HCT116 (cell line): Measurements from ENCODE around the gene DHRS2. TPM values are rescaled to one million over a fixed set of nuclear protein-coding genes. Genes with fewer than 3 reads are reported as not detected.

Source experiments
- ATAC-seq: fragments of 200-7000 bp; cut with Tn5 transposase; 2 replicates; pipeline ENCODE4 v1.9.1; 2020; ENCODE audit warnings: mild to moderate bottlenecking, moderate library complexity
- BruUV-seq: library from RNA; stranded (reverse); fragments of 400-500 nt; replicated peaks from 2 replicates; lab custom pipeline; 2021; lab: Mats Ljungman, UMichigan
- CTCF ChIA-PET: fragments of 300-600 bp; sonication (Branson Sonifier 250); formaldehyde crosslinking; loops from one replicate; lab custom pipeline; 2021; ENCODE audit warnings: antibody characterized with exemption; lab: Charles Lee
- POLR2A ChIA-PET: fragments of 300-600, 350-600 bp; sonication (Branson Sonifier 250); formaldehyde crosslinking; loops from one replicate; lab custom pipeline; 2021; ENCODE audit warnings: antibody characterized with exemption; lab: Charles Lee
- RAD21 ChIA-PET, 2 experiments: fragments of 300-600 bp; sonication (Branson Sonifier 250); formaldehyde crosslinking; loops; one replicate each; lab custom pipeline; 2023; ENCODE audit warnings: low total read pairs in 2 of 2; ENCODE audit not compliant: uncharacterized antibody in 2 of 2, unreplicated experiment in 2 of 2, low non-redundant PET in 1 of 2; lab: Charles Lee
- DNase-seq: peaks from one replicate; pipeline ENCODE4 v3.0.0-alpha.2; 2010; ENCODE audit warnings: low read depth, low spot score
- H2AFZ ChIP-seq: fragments of 200-600 bp; shearing (Covaris generic), sonication (generic); 2 replicates; pipeline ENCODE4 v1.6.1; 2017; ENCODE audit warnings: low read depth, mixed run types, mixed read lengths, antibody characterized with exemption, low read length; ENCODE audit not compliant: poor library complexity, severe bottlenecking
- H3K27ac ChIP-seq: 2 replicates; pipeline ENCODE4 v1.5.1; 2012; ENCODE audit warnings: low read depth, low read length
- H3K27me3 ChIP-seq: fragments of 200-600 bp; sonication (generic); 2 replicates; pipeline ENCODE4 v1.6.1; 2016; ENCODE audit warnings: mixed run types, low read length, mixed read lengths; ENCODE audit not compliant: insufficient read depth
- H3K36me3 ChIP-seq, 2 experiments: fragments of 200-500 bp in 1 of 2; fragments of 200-600 bp in 1 of 2; sonication (Bioruptor generic) in 1 of 2; sonication (generic) in 1 of 2; 2 replicates each; pipeline versions ENCODE4 v1.5.1 to v1.6.1; 2014 to 2016; ENCODE audit warnings: low read length in 2 of 2, inconsistent platforms in 1 of 2, mixed read lengths in 1 of 2, mixed run types in 1 of 2; ENCODE audit not compliant: insufficient read depth in 2 of 2, control insufficient read depth in 1 of 2
- H3K4me1 ChIP-seq, 2 experiments: fragments of 200-600 bp in 1 of 2; sonication (generic) in 1 of 2; 2 replicates each; pipeline versions ENCODE4 v1.5.1 to v1.6.1; 2012 to 2017; ENCODE audit warnings: low read length in 2 of 2, inconsistent platforms in 1 of 2, mild to moderate bottlenecking in 1 of 2, mixed read lengths in 1 of 2, mixed run types in 1 of 2, moderate library complexity in 1 of 2; ENCODE audit not compliant: insufficient read depth in 2 of 2, control insufficient read depth in 1 of 2
- H3K4me2 ChIP-seq: fragments of 200-600 bp; sonication (generic); 2 replicates; pipeline ENCODE4 v1.6.1; 2017; ENCODE audit warnings: mixed run types, low read length, mixed read lengths
- H3K4me3 ChIP-seq, 2 experiments: fragments of 200-600 bp in 1 of 2; sonication (generic) in 1 of 2; replicated peaks in 1 of 2; 2 replicates each; pipeline ENCODE4 v1.5.1; 2011 to 2016; ENCODE audit warnings: low read length in 2 of 2, control low read depth in 1 of 2, low read depth in 1 of 2, mild to moderate bottlenecking in 1 of 2, mixed read lengths in 1 of 2, mixed run types in 1 of 2
- H3K79me2 ChIP-seq: fragments of 200-600 bp; sonication (generic); 2 replicates; pipeline ENCODE4 v1.6.1; 2017; ENCODE audit warnings: mild to moderate bottlenecking, mixed run types, low read length, moderate library complexity, mixed read lengths; ENCODE audit not compliant: insufficient read depth
- H3K9ac ChIP-seq: fragments of 200-600 bp; sonication (generic); 2 replicates; pipeline ENCODE4 v1.6.1; 2016; ENCODE audit warnings: low read length, mixed read lengths
- H3K9me2 ChIP-seq: fragments of 200-600 bp; sonication (generic), shearing (Covaris generic); 2 replicates; pipeline ENCODE4 v1.6.1; 2017; ENCODE audit warnings: mixed run types, mild to moderate bottlenecking, moderate library complexity; ENCODE audit not compliant: insufficient read depth
- H3K9me3 ChIP-seq, 2 experiments: fragments of 200-500 bp in 1 of 2; fragments of 200-600 bp in 1 of 2; sonication (Bioruptor generic) in 1 of 2; sonication (generic) in 1 of 2; 2 replicates each; pipeline ENCODE4 v1.6.1; 2014 to 2017; ENCODE audit warnings: low read length in 2 of 2, mixed read lengths in 2 of 2, inconsistent platforms in 1 of 2, low read depth in 1 of 2, mild to moderate bottlenecking in 1 of 2, mixed run types in 1 of 2, moderate library complexity in 1 of 2; ENCODE audit not compliant: control insufficient read depth in 1 of 2, insufficient read depth in 1 of 2
- H4K20me1 ChIP-seq: fragments of 200-600 bp; sonication (generic), shearing (Covaris generic); 2 replicates; pipeline ENCODE4 v1.6.1; 2017; ENCODE audit warnings: mixed run types, mild to moderate bottlenecking, moderate library complexity; ENCODE audit not compliant: insufficient read depth
- ELF1 ChIP-seq: IDR thresholded peaks from 2 replicates; pipeline ENCODE4 v1.6.1; 2012; ENCODE audit warnings: low read depth, borderline replicate concordance
- POLR2A ChIP-seq: IDR thresholded peaks from 2 replicates; pipeline ENCODE4 v1.7.0; 2011; ENCODE audit warnings: borderline replicate concordance; ENCODE audit not compliant: insufficient read depth, insufficient read length; ENCODE audit errors: extremely low read depth
- POLR2AphosphoS5 ChIP-seq: IDR thresholded peaks from 2 replicates; pipeline ENCODE4 v1.6.1; 2011; ENCODE audit warnings: mild to moderate bottlenecking, low read depth, low read length, moderate library complexity
- SRF ChIP-seq: IDR thresholded peaks from 2 replicates; pipeline ENCODE4 v1.6.1; 2012; ENCODE audit warnings: low read depth
- ZBTB33 ChIP-seq: IDR thresholded peaks from 2 replicates; pipeline ENCODE4 v1.6.1; 2011; ENCODE audit warnings: mild to moderate bottlenecking, low read length, moderate library complexity; ENCODE audit not compliant: insufficient replicate concordance; ENCODE audit errors: extremely low read depth
- intact Hi-C: fragments of 100-400 bp; cut with micrococcal nuclease; formaldehyde crosslinking; loops from 2 replicates; pipeline ENCODE4 v1.10.0; 2022
- total RNA-seq: library from RNA; stranded (reverse); gene quantifications from one replicate; pipeline ENCODE4 v1.2.1, GENCODE V29; 2021; ENCODE audit not compliant: unreplicated experiment
- TF ChIP-seq, protein P1 (sequence below): IDR thresholded peaks from 2 replicates; pipeline ENCODE4 v1.6.1; 2012
- TF ChIP-seq, protein P2 (sequence below): IDR thresholded peaks from 2 replicates; pipeline ENCODE4 v1.6.1; 2012; ENCODE audit warnings: low read depth

DHRS2 gene
- total RNA-seq, 1 experiment from 2014 or later, result 10.0 TPM

- TF ChIP-seq POLR2AphosphoS5 (no peak), ZBTB33 (no peak), SRF (no peak), ELF1 (no peak), POLR2A (no peak)
- TF ChIP-seq, protein P1, sequence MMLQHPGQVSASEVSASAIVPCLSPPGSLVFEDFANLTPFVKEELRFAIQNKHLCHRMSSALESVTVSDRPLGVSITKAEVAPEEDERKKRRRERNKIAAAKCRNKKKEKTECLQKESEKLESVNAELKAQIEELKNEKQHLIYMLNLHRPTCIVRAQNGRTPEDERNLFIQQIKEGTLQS, result no peak
- TF ChIP-seq, protein P2, sequence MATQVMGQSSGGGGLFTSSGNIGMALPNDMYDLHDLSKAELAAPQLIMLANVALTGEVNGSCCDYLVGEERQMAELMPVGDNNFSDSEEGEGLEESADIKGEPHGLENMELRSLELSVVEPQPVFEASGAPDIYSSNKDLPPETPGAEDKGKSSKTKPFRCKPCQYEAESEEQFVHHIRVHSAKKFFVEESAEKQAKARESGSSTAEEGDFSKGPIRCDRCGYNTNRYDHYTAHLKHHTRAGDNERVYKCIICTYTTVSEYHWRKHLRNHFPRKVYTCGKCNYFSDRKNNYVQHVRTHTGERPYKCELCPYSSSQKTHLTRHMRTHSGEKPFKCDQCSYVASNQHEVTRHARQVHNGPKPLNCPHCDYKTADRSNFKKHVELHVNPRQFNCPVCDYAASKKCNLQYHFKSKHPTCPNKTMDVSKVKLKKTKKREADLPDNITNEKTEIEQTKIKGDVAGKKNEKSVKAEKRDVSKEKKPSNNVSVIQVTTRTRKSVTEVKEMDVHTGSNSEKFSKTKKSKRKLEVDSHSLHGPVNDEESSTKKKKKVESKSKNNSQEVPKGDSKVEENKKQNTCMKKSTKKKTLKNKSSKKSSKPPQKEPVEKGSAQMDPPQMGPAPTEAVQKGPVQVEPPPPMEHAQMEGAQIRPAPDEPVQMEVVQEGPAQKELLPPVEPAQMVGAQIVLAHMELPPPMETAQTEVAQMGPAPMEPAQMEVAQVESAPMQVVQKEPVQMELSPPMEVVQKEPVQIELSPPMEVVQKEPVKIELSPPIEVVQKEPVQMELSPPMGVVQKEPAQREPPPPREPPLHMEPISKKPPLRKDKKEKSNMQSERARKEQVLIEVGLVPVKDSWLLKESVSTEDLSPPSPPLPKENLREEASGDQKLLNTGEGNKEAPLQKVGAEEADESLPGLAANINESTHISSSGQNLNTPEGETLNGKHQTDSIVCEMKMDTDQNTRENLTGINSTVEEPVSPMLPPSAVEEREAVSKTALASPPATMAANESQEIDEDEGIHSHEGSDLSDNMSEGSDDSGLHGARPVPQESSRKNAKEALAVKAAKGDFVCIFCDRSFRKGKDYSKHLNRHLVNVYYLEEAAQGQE, result no peak
- H3K27ac ChIP-seq, result no peak overlapping the region
- DNase-seq (no peak), ATAC-seq (no peak)
- H3K9me3 ChIP-seq, result no peaks in the 10 kb centered on the region
- H3K4me2 ChIP-seq, result no peak overlapping the region
- H3K4me3 ChIP-seq, result no peak overlapping the region
- H3K36me3 ChIP-seq, result no peaks in the 10 kb centered on the region
- H3K27me3 ChIP-seq, result no peaks in the 10 kb centered on the region
- H3K9me2 ChIP-seq, result no peaks in the 10 kb centered on the region
- CTCF ChIA-PET, result no interaction called here
- no peak overlapping the region for H2AFZ ChIP-seq
- H3K79me2 ChIP-seq, result no peaks in the 10 kb centered on the region
- BruUV-seq, result no TSS peak
- H3K9ac ChIP-seq, result no peak overlapping the region
- POLR2A ChIA-PET, result no interaction called here
- RAD21 ChIA-PET, result no interaction called here
- intact Hi-C loops, result no loop called here
- no peaks in the 10 kb centered on the region for H4K20me1 ChIP-seq
- H3K4me1 ChIP-seq, result peaks cover 12 to 17% of the 10 kb centered on the region in 2 experiments
Observed at GRCh38 chr14:23638414-23639047, 2.4 kb downstream of the DHRS2 start.
